PC-9 (cell line): ENCODE measurements around the gene BIRC2. TPM values are rescaled to one million over a fixed set of nuclear protein-coding genes. Genes with fewer than 3 reads are reported as not detected.

Source experiments
- BruUV-seq: library from RNA; stranded (reverse); fragments of 400-500 nt; replicated peaks from 2 replicates; lab custom pipeline; 2021; lab: Mats Ljungman, UMichigan
- CTCF ChIA-PET: fragments of 300-600 bp; sonication (Branson Sonifier 250); formaldehyde crosslinking; loops from one replicate; lab custom pipeline; 2022; ENCODE audit warnings: antibody characterized with exemption; lab: Charles Lee
- POLR2A ChIA-PET: fragments of 300-600 bp; sonication (Branson Sonifier 250); formaldehyde crosslinking; loops from one replicate; lab custom pipeline; 2022; ENCODE audit warnings: antibody characterized with exemption; ENCODE audit not compliant: unreplicated experiment; lab: Charles Lee
- DNase-seq, 2 experiments: peaks; one replicate each; pipeline versions ENCODE4 v3.0.0 to v3.0.0-alpha.2; 2015 to 2022; ENCODE audit warnings: mixed read lengths in 1 of 2
- H2AFZ ChIP-seq: fragments of 200-600 bp; sonication (generic); 2 replicates; pipeline ENCODE4 v1.8.1; 2017; ENCODE audit warnings: antibody characterized with exemption
- H3F3A ChIP-seq: fragments of 200-600 bp; sonication (generic); 2 replicates; pipeline ENCODE4 v1.8.1; 2017; ENCODE audit warnings: antibody characterized with exemption, mild to moderate bottlenecking, low read depth; ENCODE audit not compliant: insufficient read depth
- H3K27ac ChIP-seq: fragments of 200-600 bp; sonication (generic); 2 replicates; pipeline ENCODE4 v1.6.1; 2016; ENCODE audit warnings: mixed run types
- H3K27me3 ChIP-seq: fragments of 200-600 bp; sonication (generic); 2 replicates; pipeline ENCODE4 v1.6.1; 2016; ENCODE audit warnings: low read depth, mixed run types; ENCODE audit not compliant: insufficient read depth
- H3K36me3 ChIP-seq: fragments of 200-600 bp; sonication (generic); 2 replicates; pipeline ENCODE4 v1.6.1; 2016; ENCODE audit warnings: low read depth, mixed run types
- H3K4me1 ChIP-seq: fragments of 200-600 bp; sonication (generic); replicated peaks from 2 replicates; pipeline ENCODE4 v1.6.1; 2016; ENCODE audit warnings: mixed run types; ENCODE audit not compliant: insufficient read depth
- H3K4me2 ChIP-seq: fragments of 200-600 bp; sonication (generic); 2 replicates; pipeline ENCODE4 v1.6.1; 2017; ENCODE audit warnings: mixed run types
- H3K4me3 ChIP-seq: fragments of 200-600 bp; sonication (generic); 2 replicates; pipeline ENCODE4 v1.6.1; 2016; ENCODE audit warnings: mixed run types
- H3K79me2 ChIP-seq: fragments of 200-600 bp; sonication (generic); 2 replicates; pipeline ENCODE4 v1.6.1; 2017; ENCODE audit warnings: low read depth, mixed run types
- H3K9me2 ChIP-seq: fragments of 200-600 bp; sonication (generic); 2 replicates; pipeline ENCODE4 v1.8.1; 2017; ENCODE audit warnings: mild to moderate bottlenecking; ENCODE audit not compliant: insufficient read depth
- H3K9me3 ChIP-seq: fragments of 200-600 bp; sonication (generic); 2 replicates; pipeline ENCODE4 v1.8.1; 2016; ENCODE audit warnings: low read depth; ENCODE audit not compliant: insufficient read depth
- H4K20me1 ChIP-seq: fragments of 200-600 bp; sonication (generic); 2 replicates; pipeline ENCODE4 v1.8.1; 2017; ENCODE audit not compliant: insufficient read depth
- EZH2 ChIP-seq: fragments of 200-600 bp; sonication (generic); IDR thresholded peaks from 2 replicates; pipeline ENCODE4 v1.8.0; 2017; ENCODE audit warnings: antibody characterized with exemption, low read depth
- intact Hi-C: fragments of 100-400 bp; cut with micrococcal nuclease; formaldehyde crosslinking; loops from one replicate; pipeline ENCODE4 v1.10.0; 2022; ENCODE audit not compliant: unreplicated experiment
- total RNA-seq: library from RNA; stranded (reverse); gene quantifications from 2 replicates; pipeline ENCODE4 v1.2.3, GENCODE V29; 2021
- TF ChIP-seq, protein P1 (sequence below): fragments of 200-600 bp; sonication (generic); conservative IDR thresholded peaks from 2 replicates; pipeline ENCODE4 v1.6.1; 2017; ENCODE audit warnings: mixed run types, antibody characterized with exemption, mild to moderate bottlenecking, moderate library complexity

BIRC2 gene
- total RNA-seq, 1 experiment from 2014 or later = 33.7 TPM

- H3K27ac ChIP-seq = no peak overlapping the region
- no peak overlapping the region for H2AFZ ChIP-seq
- peak in 1 of 2 experiments; percentile 9 for DNase-seq
- H3K4me3 ChIP-seq = no peak overlapping the region
- H3K9me3 ChIP-seq = no peaks in the 10 kb centered on the region
- peaks cover 8% of the 10 kb centered on the region; the same call in 1 of the 2 replicates for H3K36me3 ChIP-seq
- ChIA-PET POLR2A (no interaction called here), CTCF (no interaction called here)
- H3K27me3 ChIP-seq = no peaks in the 10 kb centered on the region
- intact Hi-C loops = no loop called here
- no TSS peak for BruUV-seq
- TF ChIP-seq EZH2 = no peak
- TF ChIP-seq, protein P1, sequence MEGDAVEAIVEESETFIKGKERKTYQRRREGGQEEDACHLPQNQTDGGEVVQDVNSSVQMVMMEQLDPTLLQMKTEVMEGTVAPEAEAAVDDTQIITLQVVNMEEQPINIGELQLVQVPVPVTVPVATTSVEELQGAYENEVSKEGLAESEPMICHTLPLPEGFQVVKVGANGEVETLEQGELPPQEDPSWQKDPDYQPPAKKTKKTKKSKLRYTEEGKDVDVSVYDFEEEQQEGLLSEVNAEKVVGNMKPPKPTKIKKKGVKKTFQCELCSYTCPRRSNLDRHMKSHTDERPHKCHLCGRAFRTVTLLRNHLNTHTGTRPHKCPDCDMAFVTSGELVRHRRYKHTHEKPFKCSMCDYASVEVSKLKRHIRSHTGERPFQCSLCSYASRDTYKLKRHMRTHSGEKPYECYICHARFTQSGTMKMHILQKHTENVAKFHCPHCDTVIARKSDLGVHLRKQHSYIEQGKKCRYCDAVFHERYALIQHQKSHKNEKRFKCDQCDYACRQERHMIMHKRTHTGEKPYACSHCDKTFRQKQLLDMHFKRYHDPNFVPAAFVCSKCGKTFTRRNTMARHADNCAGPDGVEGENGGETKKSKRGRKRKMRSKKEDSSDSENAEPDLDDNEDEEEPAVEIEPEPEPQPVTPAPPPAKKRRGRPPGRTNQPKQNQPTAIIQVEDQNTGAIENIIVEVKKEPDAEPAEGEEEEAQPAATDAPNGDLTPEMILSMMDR = no peak
- no peaks in the 10 kb centered on the region for H3K4me1 ChIP-seq
- no peak overlapping the region for H3K4me2 ChIP-seq
- H4K20me1 ChIP-seq = no peaks in the 10 kb centered on the region
- no peaks in the 10 kb centered on the region for H3K79me2 ChIP-seq
- H3K9me2 ChIP-seq = no peaks in the 10 kb centered on the region; the same call in 1 of the 2 replicates
- no peaks in the 10 kb centered on the region for H3F3A ChIP-seq
Measured at GRCh38 chr11:102330231-102330630, 16.8 kb upstream of the BIRC2 start.

- Histone ChIP-seq H3K9me2 (no peaks in the 10 kb centered on the region; the same call in 1 of the 2 replicates), H3K36me3 (peaks cover 4% of the 10 kb centered on the region; the same call in 1 of the 2 replicates), H3K79me2 (no peaks in the 10 kb centered on the region), H3K27ac (no peak overlapping the region), H4K20me1 (no peaks in the 10 kb centered on the region), H2AFZ (no peak overlapping the region), H3F3A (no peaks in the 10 kb centered on the region), H3K4me1 (no peaks in the 10 kb centered on the region), H3K27me3 (no peaks in the 10 kb centered on the region), H3K9me3 (no peaks in the 10 kb centered on the region), H3K4me2 (no peak overlapping the region), H3K4me3 (no peak overlapping the region)
- no peak for DNase-seq
- POLR2A ChIA-PET = no interaction called here
- CTCF ChIA-PET = no interaction called here
- intact Hi-C loops = no loop called here
- BruUV-seq = no TSS peak
- TF ChIP-seq EZH2 = no peak
- TF ChIP-seq, protein P1 = no peak
Measured at GRCh38 chr11:102331341-102331740, 15.7 kb upstream of the BIRC2 start.

GRCh38 chr11:102332611-102332994, 14.4 kb upstream of the BIRC2 start:
- H4K20me1 ChIP-seq = no peaks in the 10 kb centered on the region
- ChIA-PET POLR2A (no interaction called here), CTCF (no interaction called here)
- H3K4me2 ChIP-seq = no peak overlapping the region
- H2AFZ ChIP-seq = no peak overlapping the region
- no peaks in the 10 kb centered on the region for H3F3A ChIP-seq
- no peak overlapping the region for H3K27ac ChIP-seq
- peak in 1 of 2 experiments; percentile 19 for DNase-seq
- no peaks in the 10 kb centered on the region for H3K9me2 ChIP-seq
- TF ChIP-seq, protein P1 = no peak
- TF ChIP-seq EZH2 = no peak
- BruUV-seq = no TSS peak
- no peaks in the 10 kb centered on the region for H3K27me3 ChIP-seq
- no peaks in the 10 kb centered on the region for H3K4me1 ChIP-seq
- intact Hi-C loops = no loop called here
- peaks cover 3% of the 10 kb centered on the region; the same call in 1 of the 2 replicates for H3K36me3 ChIP-seq
- no peaks in the 10 kb centered on the region for H3K9me3 ChIP-seq
- no peaks in the 10 kb centered on the region for H3K79me2 ChIP-seq
- H3K4me3 ChIP-seq = no peak overlapping the region
